Muscle of back (tissue), 13 donors: Measurements from ENCODE around the gene OR9A2. TPM values are rescaled to one million over a fixed set of nuclear protein-coding genes. Genes with fewer than 3 reads are reported as not detected.
A peak's percentile ranks its signal among the peaks of the same experiment; 100 is the strongest.

Source experiments
- DNase-seq, 3 donors: peaks; one replicate each; pipeline versions ENCODE4 v3.0.0 to v3.0.0-alpha.2; 2013
- long read RNA-seq, 9 donors: transcript quantifications; one replicate each; lab custom pipeline, GENCODE V29; 2026
- polyA plus RNA-seq, 10 donors: library from polyadenylated mRNA; unstranded; fragments of 120-200 nt; gene quantifications; one replicate each; pipeline ENCODE4 v1.2.1, GENCODE V29; 2013; ENCODE audit not compliant: insufficient read length in 10 of 10

Gene OR9A2, protein sequence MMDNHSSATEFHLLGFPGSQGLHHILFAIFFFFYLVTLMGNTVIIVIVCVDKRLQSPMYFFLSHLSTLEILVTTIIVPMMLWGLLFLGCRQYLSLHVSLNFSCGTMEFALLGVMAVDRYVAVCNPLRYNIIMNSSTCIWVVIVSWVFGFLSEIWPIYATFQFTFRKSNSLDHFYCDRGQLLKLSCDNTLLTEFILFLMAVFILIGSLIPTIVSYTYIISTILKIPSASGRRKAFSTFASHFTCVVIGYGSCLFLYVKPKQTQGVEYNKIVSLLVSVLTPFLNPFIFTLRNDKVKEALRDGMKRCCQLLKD
- not detected for polyA plus RNA-seq
- long read RNA-seq, donor 1 = 0 reads
- long read RNA-seq, donor 2 = 0 reads
- long read RNA-seq, donor 3 = 0 reads
- long read RNA-seq, donor 4 = 0 reads
- long read RNA-seq, donor 5 = 0 reads
- long read RNA-seq, donor 6 = 0 reads
- long read RNA-seq, donor 7 = 0 reads
- long read RNA-seq, donor 8 = 0 reads
- long read RNA-seq, donor 9 = 0 reads

DNA sequence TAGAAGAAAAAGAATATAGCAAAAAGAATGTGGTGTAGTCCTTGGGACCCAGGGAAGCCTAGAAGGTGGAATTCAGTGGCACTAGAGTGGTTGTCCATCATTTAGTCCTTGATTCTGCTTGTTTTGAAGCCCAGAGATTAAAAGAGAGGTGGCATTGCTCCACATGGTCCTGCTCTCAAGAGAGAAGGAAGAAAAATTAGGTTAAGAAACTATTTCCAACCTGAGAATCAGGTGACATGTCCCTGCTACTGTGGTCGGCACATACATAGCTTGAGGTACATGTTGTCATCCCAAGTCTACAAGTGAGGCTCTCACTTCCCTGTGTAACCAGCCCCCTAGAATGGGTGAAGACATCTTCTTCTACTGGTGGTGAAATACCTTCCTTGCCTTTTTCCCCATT, at the start of gene OR9A2:
TSS of gene OR9A2 (minus strand) at position 101 of the 400 bp plus-strand sequence. CDS start at position 101, 0 bp downstream.
- DNase-seq = no peak

DNA sequence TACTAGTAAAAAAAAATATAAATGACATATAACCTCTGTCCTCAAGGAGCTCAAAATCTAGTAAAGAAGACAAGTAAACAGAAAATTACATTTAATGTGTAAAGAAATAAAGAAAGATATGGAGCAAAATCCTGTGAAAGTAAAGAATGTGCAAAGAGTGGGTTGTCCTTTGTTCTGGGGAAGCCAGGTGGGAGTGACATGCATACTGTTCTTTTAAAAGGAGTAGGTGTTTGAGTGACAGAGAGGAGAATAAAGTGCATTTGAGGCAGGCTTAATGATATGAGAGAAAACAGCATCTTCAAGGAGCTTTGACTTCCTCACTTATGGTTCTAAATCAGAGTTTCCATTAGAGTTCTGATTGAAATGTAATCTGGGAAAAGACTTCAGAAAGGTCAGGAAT, 47.2 kb upstream of the OR9A2 start:
- DNase-seq = no peak

DNA sequence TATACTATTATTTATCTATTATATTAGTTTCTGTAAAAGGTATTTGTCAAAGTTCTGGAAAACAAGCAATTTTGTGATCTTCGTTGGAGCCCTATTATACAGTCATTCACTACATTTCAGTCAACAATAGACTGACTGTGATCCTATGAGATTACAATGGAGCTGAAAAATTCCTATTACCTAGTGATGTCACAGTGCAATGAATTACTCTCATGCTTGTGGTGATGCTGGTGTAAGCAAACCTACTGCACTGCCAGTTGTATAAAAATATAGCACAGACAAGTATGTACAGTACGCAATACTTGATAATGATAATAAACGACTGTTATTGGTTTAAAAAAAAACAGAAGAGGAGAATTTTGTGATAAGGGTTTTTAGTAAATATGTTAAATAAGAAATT, 46.6 kb upstream of the OR9A2 start:
- no peak for DNase-seq

DNA sequence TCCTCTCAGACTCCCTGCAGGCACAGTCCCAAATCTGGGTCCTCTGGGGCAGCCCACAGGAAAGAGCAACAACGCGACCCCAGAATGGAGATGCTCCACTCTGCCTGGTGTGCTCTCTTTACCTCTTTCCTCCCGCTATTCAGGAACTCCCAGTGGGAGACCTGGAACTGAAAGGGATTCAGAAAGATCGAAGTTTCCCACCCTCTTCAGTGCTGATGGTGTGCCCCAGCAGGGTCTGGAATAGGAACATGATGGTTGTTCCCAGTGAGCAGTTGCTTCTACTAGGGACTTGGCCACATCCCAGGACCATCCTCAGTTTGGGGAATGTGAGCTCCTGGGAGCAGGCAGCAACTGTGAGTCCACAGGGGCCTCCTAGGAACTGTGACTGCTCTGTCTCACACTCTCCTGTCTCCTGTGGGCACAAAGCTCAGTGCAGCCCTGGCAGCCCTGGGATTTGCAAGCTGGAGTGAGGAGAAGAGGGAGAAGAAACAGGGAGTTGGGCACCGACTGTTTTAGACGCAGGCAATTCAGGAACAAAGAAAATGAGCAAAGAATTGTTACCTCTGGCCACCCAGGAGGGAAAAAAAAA, 43.1 kb upstream of the OR9A2 start:
- no peak for DNase-seq

DNA sequence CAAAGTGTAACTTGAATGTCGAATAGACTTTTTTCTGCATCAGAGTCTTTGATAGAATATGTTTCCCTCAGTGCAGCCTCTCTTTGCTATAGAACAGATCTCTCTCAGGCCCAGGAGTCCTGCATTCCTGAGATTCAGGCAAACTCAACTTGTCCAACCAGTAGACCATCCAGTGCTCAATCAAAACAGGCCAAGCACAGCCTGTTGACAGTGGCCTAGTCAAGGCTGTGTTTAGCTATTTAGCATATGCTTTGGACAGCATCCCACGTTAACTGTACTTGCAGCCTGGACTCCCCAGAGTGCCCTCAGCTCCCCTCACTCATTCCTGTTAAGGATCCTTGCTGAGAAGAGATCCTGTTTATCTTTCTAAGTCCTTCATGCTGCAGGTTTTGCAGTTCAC, 41.5 kb upstream of the OR9A2 start:
- DNase-seq = peak in 1 of 3 donors; percentile 32

DNA sequence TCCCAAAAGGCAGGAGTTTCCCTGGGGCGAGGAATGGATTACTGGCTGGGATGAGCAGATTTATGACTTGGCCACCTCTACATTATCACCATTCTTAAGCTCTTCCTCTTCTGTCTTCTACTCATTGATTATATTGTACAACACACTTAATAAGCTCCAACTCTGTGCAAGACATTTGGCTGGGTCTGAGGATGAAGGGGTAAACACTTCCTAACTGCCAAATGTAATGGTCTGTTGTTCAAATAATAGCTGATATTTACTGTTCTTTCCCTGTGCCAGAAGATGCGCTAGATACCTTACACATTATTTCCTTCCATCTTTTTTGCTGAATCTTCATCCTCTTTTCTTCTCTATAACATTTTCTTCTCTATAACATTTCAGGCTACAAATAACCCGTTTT, 36.8 kb upstream of the OR9A2 start:
- DNase-seq = no peak

DNA sequence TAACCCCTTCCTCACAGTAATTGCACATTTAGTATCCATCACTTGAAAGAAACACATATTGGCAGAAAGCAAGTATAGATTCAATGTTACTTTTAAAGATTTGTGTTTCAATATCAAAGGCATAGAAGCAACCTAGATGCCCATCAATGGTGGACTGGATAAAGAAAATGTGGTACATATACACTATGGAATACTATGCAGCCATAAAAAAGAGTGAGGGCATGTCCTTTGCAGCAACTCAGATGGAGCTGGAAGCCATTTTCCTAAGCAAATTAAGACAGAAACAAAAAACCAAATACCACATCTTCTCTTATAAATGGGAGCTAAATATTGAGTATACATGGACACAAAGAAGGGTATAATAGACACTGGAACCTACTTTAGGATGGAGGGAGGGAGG, 28.8 kb upstream of the OR9A2 start:
- no peak for DNase-seq

DNA sequence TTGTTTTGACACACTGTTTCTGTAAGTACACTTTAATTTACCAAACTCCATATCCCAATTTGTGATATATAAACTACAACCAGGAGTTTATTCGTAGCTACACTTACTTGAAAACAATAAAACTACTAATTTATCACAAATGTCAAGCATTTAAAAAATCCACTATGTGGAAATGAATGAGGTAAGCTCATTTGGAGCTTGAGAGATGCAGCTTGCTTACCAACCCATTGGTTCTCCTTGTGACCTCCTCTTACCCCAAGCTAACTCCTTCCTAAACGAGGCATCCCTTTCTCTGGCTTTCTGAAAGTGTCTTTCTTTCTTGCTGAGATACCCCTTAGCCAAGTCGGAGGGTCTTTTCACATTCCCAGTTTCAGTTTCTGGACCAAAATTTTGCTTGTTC, 27.7 kb upstream of the OR9A2 start:
- no peak for DNase-seq

DNA sequence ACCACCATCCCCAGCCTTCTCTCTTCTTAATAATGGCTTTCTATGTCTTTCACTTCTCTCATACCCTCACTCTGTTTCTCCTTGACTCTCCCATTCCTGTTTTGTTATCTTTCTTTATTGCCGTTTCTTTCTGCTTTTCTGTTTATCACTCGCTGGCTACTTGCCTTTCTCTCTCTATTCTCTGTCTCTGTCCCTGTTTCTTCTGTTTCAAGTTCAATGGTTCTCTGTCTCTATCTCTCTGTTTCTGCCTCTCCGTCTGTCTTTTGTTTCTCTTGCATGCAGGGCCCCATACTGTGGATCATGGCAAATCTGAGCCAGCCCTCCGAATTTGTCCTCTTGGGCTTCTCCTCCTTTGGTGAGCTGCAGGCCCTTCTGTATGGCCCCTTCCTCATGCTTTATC, 25.1 kb upstream of the OR9A2 start, which contains the start of gene OR6V1:
TSS of gene OR6V1 (plus strand) at position 301 of the 400 bp plus-strand sequence. CDS start at position 301, 0 bp downstream.
- DNase-seq = no peak

DNA sequence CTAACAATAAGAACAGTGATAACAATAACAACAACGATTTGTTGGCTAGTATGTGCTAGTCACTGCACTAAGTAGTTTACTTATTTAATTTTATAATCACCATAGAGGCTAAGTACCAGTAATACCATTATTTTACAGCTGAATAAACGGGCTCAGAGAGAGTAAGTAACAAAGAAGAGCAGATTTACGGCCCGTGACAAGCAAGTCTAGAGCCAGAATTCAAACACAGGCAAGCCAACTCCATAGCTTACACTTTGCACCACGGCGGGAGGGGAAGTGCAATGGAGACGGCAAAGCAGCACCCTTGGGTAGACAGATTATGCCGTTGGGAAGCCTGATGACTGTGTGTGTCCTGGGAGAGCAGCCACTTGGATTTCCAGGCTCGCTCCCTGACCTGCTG, 24.0 kb upstream of the OR9A2 start:
- DNase-seq = peak in 1 of 3 donors; percentile 55

DNA sequence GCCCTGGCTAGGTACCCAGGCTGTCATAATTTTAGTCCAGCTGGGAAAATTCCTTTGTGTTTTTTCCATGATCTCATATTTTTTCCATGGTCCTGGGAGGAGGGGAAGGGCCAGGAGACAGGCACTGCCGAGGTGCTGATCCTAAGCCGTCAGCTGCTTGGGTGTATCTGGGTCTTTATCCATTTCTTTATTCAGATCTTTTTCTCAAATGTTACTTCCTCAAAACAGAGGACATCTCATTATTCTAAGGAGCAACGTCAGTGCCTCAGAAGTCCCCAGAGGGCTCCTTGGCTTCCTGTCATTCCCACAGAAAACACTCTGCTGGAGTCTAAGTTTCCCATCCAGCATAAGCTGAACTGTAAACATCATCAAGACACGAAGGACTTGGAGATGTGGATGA, 22.4 kb upstream of the OR9A2 start:
- peak in 1 of 3 donors; percentile 62 for DNase-seq

DNA sequence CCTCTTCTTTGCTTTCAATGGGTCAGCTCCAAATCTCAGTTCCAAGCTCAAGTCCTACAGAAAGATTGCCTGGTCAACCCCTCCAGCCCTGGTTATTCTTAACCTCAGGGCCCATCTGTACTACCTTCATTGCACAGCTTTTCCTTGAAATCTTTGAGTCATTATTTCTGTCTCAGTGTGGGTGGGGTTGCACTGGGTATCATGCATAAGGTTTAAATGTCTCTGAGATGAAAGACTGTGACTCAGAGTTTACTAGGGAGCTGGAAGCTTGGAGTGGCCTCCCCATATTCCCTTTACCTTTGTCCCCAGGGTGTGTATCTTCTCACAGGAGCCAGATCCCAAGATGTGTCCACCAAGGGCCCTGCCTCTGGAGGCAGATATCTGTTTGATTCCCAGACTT, 21.9 kb upstream of the OR9A2 start:
- DNase-seq = no peak

DNA sequence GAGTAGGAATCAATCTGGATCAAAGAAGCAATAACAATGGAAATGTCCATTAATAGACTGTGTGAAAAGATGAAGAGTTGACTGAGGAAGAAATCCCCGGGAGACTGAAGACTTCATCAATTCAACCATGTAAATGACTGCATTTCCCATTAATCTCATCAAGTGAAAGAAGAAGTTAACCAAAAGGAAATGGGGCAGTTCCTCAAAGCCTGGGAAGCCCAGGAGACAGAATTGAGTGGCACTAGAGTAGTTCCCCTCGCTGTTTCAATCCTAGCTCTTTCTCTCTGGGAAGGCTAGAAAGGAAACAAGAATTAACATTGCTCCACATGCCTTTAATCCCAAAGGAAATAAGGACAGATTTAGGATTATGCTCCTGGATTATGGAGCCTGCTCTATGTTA, 20.4 kb upstream of the OR9A2 start:
- DNase-seq = no peak

DNA sequence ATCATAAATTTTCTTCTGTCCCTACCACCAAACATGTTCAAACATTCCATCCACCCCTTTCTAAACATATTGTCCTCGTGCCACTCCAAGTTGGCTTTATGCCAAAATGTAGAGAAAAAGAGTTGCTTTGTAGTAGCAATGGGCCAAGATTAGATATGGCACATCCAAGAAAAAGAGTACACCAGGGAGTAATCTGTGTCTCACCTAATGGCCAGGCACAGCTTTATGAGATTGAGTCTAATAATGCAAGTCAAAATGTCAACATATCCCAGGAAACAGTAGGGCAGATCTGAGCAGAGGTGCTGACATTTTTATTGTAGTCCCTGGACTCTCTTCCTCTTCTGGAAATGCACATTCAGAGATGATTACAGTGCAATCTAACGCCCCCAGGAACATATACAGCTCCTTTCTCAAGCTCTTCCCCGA, 19.5 kb upstream of the OR9A2 start:
- DNase-seq = peak in 1 of 3 donors; percentile 40

DNA sequence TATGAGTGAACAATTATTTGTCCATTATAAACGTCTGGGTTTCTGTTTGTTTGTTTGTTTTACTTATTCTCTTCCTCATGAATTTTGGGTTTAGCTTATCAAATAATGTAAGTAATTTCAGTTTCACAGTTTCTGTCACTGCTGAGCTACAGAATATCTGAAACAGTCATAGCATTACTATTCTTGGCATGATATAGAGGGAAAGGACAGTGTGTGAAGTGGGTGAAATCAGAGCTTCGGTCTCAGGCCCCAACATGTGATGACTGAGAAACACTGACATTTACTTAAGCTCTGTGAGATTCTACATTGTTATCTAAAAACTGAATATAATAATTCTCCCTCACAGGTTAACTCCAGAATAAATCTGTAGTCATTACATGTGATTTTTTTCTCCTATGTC, 16.5 kb upstream of the OR9A2 start:
- DNase-seq = no peak

DNA sequence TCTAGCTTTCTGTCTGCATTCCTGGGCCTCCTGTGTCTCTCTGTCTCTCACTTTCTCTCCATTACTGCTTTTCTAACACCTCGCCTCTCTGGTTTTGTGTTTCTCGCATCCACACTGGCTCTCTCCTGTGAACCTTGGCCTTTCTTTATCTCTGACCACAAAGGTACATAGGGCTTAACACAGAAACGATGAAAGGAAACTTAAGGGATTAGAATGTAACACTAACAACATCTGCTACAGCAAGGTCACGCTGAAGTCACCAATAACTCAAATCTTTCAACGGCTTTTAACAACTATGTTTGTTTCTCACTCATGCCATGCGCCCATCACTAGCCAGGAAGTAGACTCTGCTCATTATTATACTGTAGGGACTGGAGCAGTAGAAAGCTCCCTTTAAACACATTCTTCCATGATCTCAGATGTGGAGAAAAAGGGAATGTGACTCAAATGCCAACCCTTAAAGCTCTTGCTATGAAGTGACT, 15.9 kb upstream of the OR9A2 start:
- peak in 1 of 3 donors; percentile 36 for DNase-seq

DNA sequence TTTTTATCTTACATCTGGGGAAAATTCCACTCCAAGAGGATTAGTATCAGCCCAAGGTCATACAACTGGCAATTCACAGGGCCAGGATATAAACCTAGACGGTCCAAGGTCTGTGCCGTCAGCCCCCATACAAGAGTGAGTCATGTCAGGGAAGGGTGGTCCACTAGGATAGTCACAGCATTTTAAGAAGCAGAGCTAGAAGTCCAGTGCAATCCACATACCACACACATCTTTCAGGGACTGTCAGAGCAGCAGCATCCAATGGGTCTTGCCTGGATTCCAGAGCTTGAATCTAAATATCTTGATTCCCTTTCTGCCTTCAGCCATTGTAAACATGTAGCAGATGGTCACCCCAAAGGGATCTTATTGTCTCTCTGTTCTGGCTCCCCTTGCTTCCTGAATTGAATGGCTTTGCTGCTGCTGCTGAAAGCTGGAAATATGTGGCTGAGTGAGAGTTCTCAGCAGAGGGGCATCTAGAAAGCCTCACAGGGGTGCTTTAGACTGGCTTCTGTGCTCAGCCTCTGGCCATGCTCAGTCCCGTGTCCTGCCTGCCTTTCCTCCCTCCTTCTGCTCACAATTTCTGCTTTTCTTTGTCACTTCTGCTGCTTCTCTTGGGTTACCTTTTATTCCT, 15.3 kb upstream of the OR9A2 start:
- peak in 1 of 3 donors; percentile 44 for DNase-seq

DNA sequence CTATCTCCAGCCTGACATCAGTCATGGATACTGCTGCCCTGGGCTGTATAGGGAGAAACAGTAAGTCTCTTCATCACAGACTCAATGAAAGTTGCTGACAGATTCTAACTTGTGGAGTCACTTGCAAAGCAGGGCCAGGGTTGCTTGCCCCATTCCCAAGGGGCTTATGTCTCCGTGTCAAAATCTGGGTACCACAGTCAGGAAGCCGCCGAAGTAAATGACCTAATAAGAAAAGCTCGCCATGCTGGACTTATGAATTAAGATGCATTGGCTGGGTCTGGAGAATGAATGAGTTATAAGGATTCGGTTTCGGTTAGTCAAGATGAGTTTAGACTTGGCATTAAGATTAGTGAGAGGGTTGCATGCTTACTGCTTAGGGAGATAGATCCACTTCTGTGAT, 14.4 kb upstream of the OR9A2 start:
- DNase-seq = no peak

DNA sequence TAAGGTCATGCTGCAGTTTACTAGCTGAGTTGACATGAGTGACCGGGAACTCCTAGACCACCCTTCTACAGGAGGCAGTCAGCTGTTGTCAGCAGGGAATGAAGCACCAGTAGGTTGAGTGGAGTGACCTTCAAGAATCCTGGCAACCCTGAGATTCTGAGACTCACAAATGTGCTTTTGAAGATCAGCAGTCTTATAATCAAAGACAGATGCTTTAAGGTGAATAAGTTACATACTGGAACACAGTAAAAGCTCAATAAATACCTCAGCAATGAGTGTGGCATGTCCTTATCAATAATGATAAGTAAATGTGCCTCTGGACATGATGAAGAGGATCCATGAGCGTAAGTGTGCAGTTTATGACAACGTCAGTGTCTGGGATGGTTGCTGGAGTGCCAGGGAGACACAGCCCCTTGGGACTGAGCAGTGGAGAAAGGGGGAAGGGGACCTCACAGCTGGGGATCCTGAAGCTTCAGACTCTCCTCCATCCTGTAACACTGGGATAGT, 13.3 kb upstream of the OR9A2 start:
- no peak for DNase-seq

DNA sequence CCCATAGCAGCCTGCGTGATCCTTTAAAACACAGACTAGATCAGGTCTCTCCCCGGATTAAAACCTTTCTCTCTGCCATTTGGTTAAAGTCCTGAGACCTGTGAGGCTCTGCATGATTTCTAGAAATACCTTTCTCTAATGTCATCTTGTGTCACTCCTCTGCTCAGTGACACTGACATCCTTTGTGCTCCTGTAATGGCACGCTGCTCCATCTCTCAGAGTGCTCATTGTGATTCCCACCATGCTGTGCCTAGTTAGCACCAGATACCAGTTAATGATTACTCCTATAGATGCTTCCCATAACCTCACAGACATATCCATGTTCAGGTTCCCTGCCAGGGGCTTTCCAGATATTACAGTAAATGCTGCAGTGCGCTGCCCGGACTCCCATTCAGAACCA, 11.7 kb upstream of the OR9A2 start:
- no peak for DNase-seq

DNA sequence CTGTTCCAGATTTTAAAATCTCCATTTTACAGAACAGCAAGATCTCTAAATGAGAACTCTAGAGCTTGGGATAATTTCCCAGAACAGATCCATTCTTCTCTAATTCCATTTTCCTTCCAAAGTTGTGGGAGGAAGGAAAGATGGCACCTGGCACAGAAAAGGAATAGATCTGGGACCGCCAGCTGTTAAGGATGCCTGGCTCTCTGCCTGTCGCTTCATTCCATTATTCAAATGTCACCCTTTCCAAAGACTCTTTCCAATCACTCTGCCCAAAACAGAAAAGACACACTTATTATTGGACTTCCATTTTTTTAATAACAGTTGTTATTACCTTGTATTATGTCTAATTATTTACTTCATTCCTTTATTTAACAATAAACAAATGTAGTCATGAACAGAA, 751 bp upstream of the OR9A2 start:
- DNase-seq = no peak

DNA sequence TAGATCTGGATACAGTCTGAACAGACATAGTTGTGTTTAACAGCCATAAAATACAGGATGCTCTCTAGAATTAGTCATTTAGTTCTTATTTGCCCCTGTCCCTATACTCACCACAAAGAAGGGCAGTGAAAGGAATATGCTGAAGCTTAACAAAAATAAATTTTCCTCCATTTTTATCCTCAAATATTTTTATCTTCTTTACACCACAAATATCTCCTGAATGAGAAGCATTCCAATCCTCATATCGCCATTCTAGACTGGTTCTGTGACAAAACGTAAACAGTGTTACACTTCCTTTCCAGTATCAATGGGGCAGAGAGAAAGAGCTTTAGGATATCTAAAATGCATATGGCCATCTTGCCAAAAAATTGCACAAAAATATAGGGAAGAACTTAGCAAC, 1.6 kb downstream of the OR9A2 start:
- DNase-seq = no peak
